ENCODE measurements around the gene KSR1.

The KSR1 gene

DNA sequence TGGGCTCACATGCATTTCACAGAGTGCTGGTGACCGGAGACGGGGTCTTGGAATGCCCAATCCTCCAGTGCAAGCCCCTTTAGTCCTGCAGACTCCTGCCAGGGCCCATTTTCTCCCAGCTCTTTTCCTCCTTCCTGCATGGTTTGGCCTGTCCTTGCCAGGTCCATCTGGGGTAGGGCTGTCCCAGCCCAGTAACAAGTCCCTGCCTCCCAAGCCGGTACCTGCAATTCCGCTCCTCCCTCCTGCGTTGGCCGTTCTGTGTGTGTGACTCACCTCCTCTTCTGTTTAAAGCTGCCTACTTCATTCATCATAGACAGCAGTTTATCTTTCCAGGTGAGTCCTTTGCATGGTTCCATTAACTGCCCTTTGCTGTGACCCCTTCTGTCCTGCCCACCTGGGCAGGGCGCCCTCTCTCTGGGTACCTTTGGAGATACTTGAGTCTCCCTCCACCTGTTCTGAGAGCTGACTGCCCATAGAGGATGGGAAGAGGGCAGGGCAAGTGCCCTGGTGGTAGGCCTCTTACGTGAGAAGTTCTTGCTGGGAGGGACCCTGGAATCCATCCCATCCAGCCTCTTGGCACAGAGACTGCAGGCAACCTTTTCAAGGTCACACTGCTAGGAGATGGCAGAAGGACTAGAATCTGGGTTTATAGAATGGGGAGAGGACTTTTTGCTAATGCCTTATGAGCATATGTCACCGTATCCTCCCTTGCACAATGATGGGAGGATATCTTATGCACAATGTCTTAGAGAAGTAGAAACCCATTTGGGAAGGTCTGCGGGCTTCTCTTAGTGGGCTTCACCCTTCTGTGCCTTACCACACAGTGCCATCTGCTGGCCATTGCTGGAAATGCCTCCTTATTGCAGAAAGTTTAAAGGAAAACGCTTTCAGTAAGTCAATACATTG lies 145.1 kb downstream of the KSR1 start:
- H3K36me3 ChIP-seq (ENCODE audit: insufficient read depth, low read length): peaks cover 41% of the 10 kb centered on the region
- no peaks in the 10 kb centered on the region for H3K4me1 ChIP-seq (ENCODE audit: insufficient read depth, low read length)
- no peaks in the 10 kb centered on the region for H3K9me3 ChIP-seq (ENCODE audit: insufficient read depth, low read depth, low read length)
- H3K27me3 ChIP-seq (ENCODE audit: insufficient read depth, low read length): no peaks in the 10 kb centered on the region
- no peak overlapping the region for H3K4me3 ChIP-seq (ENCODE audit: low read length)
- WGBS: 76% methylated on average over 11 of the region's 11 CpGs
- H3K9ac ChIP-seq (ENCODE audit: low read depth, low read length): no peak overlapping the region
- H3K27ac ChIP-seq (ENCODE audit: low read depth, low read length): no peak overlapping the region

DNA sequence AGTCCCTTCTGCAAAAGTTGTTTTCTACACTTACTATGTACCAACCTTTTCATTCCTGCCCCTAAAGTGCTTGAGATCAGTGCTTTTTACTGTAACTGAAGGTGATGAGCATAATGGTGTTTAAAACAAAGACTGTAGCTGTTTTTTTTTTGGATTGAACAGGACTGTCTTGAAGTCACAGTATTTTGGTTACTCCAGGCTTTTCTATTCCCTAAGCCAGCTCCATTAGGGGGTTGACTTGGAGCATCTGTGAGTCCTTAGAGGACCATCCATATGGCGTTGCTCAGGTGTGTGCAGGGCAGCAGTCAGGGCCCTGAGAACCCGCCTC lies 145.7 kb downstream of the KSR1 start:
- 85% methylated on average over 2 of the region's 2 CpGs for WGBS

DNA sequence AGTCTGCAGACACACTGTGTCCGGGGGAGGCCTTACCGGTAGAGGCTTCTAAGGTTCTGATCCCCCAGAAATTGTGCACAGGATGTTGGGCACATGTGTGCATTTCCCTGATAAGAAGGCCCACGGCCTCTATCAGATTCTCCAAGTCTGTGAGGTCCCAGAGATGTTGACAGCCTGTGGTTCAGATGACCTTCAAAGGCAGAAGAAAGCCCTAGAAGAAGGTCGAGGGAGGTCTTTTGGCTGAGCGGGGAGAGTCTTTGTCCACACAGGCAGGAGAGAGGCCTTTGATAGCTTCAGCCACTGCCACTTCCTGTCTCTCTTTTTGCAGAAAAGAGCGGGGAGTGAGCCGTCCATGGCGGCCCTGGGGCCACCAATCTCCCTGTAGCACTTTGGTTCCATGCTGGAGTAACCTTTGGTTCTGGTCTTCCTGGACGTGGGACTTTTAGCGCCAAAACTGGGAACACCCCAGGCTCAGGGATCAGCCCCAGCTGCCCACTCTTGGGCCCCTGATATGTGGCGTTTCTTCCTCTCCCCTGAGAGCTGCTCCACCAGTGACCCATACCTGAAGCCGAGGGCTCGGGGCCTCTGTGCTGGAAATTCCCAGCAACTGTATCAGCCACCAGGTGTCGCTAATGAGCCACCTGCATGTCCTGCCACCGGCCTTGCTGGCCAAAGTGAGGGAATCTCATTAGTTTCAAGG lies 146.6 kb downstream of the KSR1 start:
- Histone ChIP-seq H3K4me1 (ENCODE audit: insufficient read depth, low read length) (no peaks in the 10 kb centered on the region), H3K27ac (ENCODE audit: low read depth, low read length) (no peak overlapping the region), H3K9ac (ENCODE audit: low read depth, low read length) (no peak overlapping the region), H3K9me3 (ENCODE audit: insufficient read depth, low read depth, low read length) (no peaks in the 10 kb centered on the region), H3K36me3 (ENCODE audit: insufficient read depth, low read length) (peaks cover 49% of the 10 kb centered on the region), H3K4me3 (ENCODE audit: low read length) (no peak overlapping the region), H3K27me3 (ENCODE audit: insufficient read depth, low read length) (no peaks in the 10 kb centered on the region)
- WGBS: 58% methylated on average over 15 of the region's 15 CpGs

More for the DNA sequence above, 145.7 kb downstream of the KSR1 start:
- H3K36me3 ChIP-seq (ENCODE audit: insufficient read depth, low read length): peaks cover 44% of the 10 kb centered on the region
- H3K27ac ChIP-seq (ENCODE audit: low read depth, low read length): no peak overlapping the region
- no peaks in the 10 kb centered on the region for H3K4me1 ChIP-seq (ENCODE audit: insufficient read depth, low read length)
- no peaks in the 10 kb centered on the region for H3K9me3 ChIP-seq (ENCODE audit: insufficient read depth, low read depth, low read length)
- no peaks in the 10 kb centered on the region for H3K27me3 ChIP-seq (ENCODE audit: insufficient read depth, low read length)
- no peak overlapping the region for H3K9ac ChIP-seq (ENCODE audit: low read depth, low read length)
- H3K4me3 ChIP-seq (ENCODE audit: low read length): no peak overlapping the region

DNA sequence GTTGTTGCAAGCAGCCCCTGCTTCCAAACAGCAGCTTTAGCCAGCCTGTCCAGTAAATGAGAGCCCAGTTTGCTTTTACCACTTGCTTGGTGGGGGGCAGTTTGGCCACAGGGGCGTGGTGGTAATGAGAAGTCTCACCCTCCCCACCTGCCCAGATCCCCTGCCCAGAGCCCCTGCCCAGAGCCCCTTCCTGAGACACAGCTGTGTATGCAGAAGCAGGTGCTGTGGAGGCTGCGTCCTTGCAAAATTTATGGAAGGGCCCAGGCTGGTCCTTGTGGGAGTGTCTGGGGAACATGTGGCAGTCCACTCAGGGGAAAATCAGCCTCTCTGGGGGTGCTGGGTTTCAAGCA lies 147.1 kb downstream of the KSR1 start:
- H3K27ac ChIP-seq (ENCODE audit: low read depth, low read length): no peak overlapping the region
- peaks cover 54% of the 10 kb centered on the region for H3K36me3 ChIP-seq (ENCODE audit: insufficient read depth, low read length)
- WGBS: 87% methylated on average over 1 of the region's 2 CpGs
- H3K4me1 ChIP-seq (ENCODE audit: insufficient read depth, low read length): no peaks in the 10 kb centered on the region
- H3K27me3 ChIP-seq (ENCODE audit: insufficient read depth, low read length): no peaks in the 10 kb centered on the region
- no peak overlapping the region for H3K9ac ChIP-seq (ENCODE audit: low read depth, low read length)
- H3K4me3 ChIP-seq (ENCODE audit: low read length): no peak overlapping the region
- no peaks in the 10 kb centered on the region for H3K9me3 ChIP-seq (ENCODE audit: insufficient read depth, low read depth, low read length)

GRCh38 chr17:27603880-27604794 lies 147.9 kb downstream of the KSR1 start:
- WGBS: 97% methylated on average over 22 of the region's 22 CpGs
- Histone ChIP-seq H3K27ac (ENCODE audit: low read depth, low read length) (no peak overlapping the region), H3K27me3 (ENCODE audit: insufficient read depth, low read length) (no peaks in the 10 kb centered on the region), H3K9ac (ENCODE audit: low read depth, low read length) (no peak overlapping the region), H3K36me3 (ENCODE audit: insufficient read depth, low read length) (peaks cover 53% of the 10 kb centered on the region), H3K4me1 (ENCODE audit: insufficient read depth, low read length) (no peaks in the 10 kb centered on the region), H3K9me3 (ENCODE audit: insufficient read depth, low read depth, low read length) (no peaks in the 10 kb centered on the region), H3K4me3 (ENCODE audit: low read length) (no peak overlapping the region)

GRCh38 chr17:27605409-27605808 lies 149.2 kb downstream of the KSR1 start:
- Histone ChIP-seq H3K4me1 (ENCODE audit: insufficient read depth, low read length) (no peaks in the 10 kb centered on the region), H3K27me3 (ENCODE audit: insufficient read depth, low read length) (no peaks in the 10 kb centered on the region), H3K9me3 (ENCODE audit: insufficient read depth, low read depth, low read length) (no peaks in the 10 kb centered on the region), H3K4me3 (ENCODE audit: low read length) (no peak overlapping the region), H3K36me3 (ENCODE audit: insufficient read depth, low read length) (peaks cover 62% of the 10 kb centered on the region), H3K27ac (ENCODE audit: low read depth, low read length) (no peak overlapping the region), H3K9ac (ENCODE audit: low read depth, low read length) (no peak overlapping the region)
- WGBS: 94% methylated on average over 25 of the region's 25 CpGs

- H3K4me3 ChIP-seq (ENCODE audit: low read length): no peak overlapping the region
- no peak overlapping the region for H3K27ac ChIP-seq (ENCODE audit: low read depth, low read length)
- no peaks in the 10 kb centered on the region for H3K27me3 ChIP-seq (ENCODE audit: insufficient read depth, low read length)
- H3K36me3 ChIP-seq (ENCODE audit: insufficient read depth, low read length): peaks cover 81% of the 10 kb centered on the region
- 92% methylated on average over 16 of the region's 16 CpGs for WGBS
- no peak overlapping the region for H3K9ac ChIP-seq (ENCODE audit: low read depth, low read length)
- H3K9me3 ChIP-seq (ENCODE audit: insufficient read depth, low read depth, low read length): no peaks in the 10 kb centered on the region
- no peaks in the 10 kb centered on the region for H3K4me1 ChIP-seq (ENCODE audit: insufficient read depth, low read length)
Observed at GRCh38 chr17:27607521-27608091, 151.4 kb downstream of the KSR1 start.

DNA sequence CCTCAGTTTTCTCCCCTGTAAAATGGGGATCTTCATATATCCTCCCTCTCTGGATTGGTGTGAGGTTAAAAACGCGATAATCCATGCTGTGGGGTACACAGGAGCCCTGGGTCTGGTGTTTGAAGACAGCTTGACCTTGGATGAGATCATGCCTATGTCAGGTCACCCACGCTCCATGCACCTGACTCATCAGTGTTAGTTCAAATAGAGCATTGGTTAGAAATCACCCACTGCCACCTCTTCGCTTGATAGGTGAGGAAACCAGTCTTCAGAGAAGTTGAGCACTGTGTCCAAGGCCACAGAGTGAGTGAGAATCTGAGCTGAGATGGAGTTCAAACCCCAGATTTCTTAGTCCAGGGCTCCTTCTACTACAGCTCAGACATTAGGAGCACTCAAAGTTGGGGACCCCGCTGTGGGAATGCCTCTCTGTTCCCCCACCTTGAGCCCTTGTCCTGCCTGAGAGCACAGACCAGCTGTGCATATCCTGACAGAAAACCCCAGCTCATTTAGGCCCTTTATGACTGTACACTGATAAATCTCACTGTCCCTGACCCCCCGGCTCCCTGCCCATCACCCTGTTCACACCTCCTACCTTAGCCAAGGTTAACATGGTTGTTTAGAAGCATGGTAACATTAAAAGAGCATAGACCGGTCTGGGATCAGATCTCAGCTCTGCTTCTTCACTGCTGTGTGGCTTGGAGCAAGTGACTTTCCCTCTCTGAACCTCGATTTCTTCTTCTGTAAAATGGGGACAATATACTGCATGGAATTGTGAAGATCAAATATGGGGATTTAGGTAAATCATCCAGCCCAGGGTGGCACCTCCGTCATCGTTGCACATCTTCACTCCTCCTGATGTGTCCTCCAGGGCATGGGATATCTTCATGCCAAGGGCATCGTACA lies 152.3 kb downstream of the KSR1 start:
- H3K4me1 ChIP-seq (ENCODE audit: insufficient read depth, low read length): no peaks in the 10 kb centered on the region
- H3K9ac ChIP-seq (ENCODE audit: low read depth, low read length): no peak overlapping the region
- 90% methylated on average over 11 of the region's 11 CpGs for WGBS
- no peak overlapping the region for H3K27ac ChIP-seq (ENCODE audit: low read depth, low read length)
- no peaks in the 10 kb centered on the region for H3K9me3 ChIP-seq (ENCODE audit: insufficient read depth, low read depth, low read length)
- no peak overlapping the region for H3K4me3 ChIP-seq (ENCODE audit: low read length)
- peaks cover 91% of the 10 kb centered on the region for H3K36me3 ChIP-seq (ENCODE audit: insufficient read depth, low read length)
- H3K27me3 ChIP-seq (ENCODE audit: insufficient read depth, low read length): no peaks in the 10 kb centered on the region

DNA sequence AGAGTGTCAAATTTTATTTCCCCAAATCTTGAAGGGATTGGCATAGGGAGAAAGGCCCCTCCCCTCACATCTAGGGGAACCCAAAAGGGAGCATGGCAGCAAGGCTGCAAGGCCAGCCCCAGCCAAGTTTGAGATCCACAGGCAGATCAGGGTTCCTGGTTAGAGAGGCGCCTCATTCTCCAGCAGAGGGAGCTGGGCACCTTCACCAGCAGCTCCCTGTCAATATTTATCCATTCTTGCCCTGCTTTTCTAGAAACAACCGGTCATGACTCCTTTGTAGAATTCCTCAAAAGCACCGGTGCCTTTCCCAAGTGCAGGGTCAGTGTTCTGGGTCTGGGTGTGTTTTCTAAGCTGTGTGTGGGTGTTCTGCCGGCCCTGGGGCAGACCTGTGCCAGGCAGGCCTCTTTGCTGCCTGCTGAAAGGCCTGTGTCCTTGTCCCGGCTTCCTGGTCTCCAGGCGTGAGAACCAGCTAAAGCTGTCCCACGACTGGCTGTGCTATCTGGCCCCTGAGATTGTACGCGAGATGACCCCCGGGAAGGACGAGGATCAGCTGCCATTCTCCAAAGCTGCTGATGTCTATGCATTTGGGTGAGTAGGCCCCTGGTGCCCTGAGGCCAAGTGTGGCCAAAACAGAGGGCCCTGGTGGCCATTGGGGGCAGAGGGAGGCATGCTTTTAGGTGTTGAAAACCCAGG lies 153.5 kb downstream of the KSR1 start:
- H3K27ac ChIP-seq (ENCODE audit: low read depth, low read length): no peak overlapping the region
- no peaks in the 10 kb centered on the region for H3K27me3 ChIP-seq (ENCODE audit: insufficient read depth, low read length)
- no peak overlapping the region for H3K9ac ChIP-seq (ENCODE audit: low read depth, low read length)
- 92% methylated on average over 11 of the region's 11 CpGs for WGBS
- H3K9me3 ChIP-seq (ENCODE audit: insufficient read depth, low read depth, low read length): no peaks in the 10 kb centered on the region
- H3K4me3 ChIP-seq (ENCODE audit: low read length): no peak overlapping the region
- H3K36me3 ChIP-seq (ENCODE audit: insufficient read depth, low read length): peaks cover 91% of the 10 kb centered on the region
- H3K4me1 ChIP-seq (ENCODE audit: insufficient read depth, low read length): no peaks in the 10 kb centered on the region

DNA sequence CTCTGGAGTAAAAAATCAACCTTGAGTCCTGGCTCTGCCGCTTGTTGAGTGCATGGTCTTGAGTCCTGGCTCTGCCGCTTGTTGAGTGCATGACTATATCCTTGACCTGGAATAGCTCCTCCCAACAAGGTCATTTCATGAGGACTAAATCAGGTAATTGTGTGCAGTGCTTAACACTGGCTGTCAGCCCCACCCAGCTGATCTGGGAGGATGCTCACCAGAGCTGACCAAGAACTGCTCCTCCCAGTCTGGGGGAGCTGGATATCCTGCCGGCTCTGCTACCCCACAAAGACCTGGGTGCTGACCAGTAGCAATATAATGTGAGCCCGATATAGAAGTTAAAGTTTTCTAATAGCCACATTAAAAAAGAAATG lies 154.0 kb downstream of the KSR1 start:
- no peaks in the 10 kb centered on the region for H3K9me3 ChIP-seq (ENCODE audit: insufficient read depth, low read depth, low read length)
- no peaks in the 10 kb centered on the region for H3K4me1 ChIP-seq (ENCODE audit: insufficient read depth, low read length)
- no peak overlapping the region for H3K27ac ChIP-seq (ENCODE audit: low read depth, low read length)
- no peaks in the 10 kb centered on the region for H3K27me3 ChIP-seq (ENCODE audit: insufficient read depth, low read length)
- peaks cover 91% of the 10 kb centered on the region for H3K36me3 ChIP-seq (ENCODE audit: insufficient read depth, low read length)
- WGBS: 94% methylated on average over 3 of the region's 4 CpGs
- H3K4me3 ChIP-seq (ENCODE audit: low read length): no peak overlapping the region
- H3K9ac ChIP-seq (ENCODE audit: low read depth, low read length): no peak overlapping the region
